Uterus (tissue), 4 donors: ENCODE measurements around the gene FYN. TPM values are rescaled to one million over a fixed set of nuclear protein-coding genes. Genes with fewer than 3 reads are reported as not detected.

ENCODE experiments used
- DNase-seq, 2 donors: peaks; one replicate each; pipeline ENCODE4 v3.0.0-alpha.2; 2019 to 2020
- H3K27ac ChIP-seq, 2 donors: fragments of 200-600 bp; sonication (generic); 1 replicate in 1 of 2; 2 replicates in 1 of 2; pipeline ENCODE4 v1.5.1; 2016 to 2018
- H3K27me3 ChIP-seq, 2 donors: fragments of 200-600 bp; sonication (generic); one replicate each; pipeline ENCODE4 v1.5.1; 2018 to 2019; ENCODE audit warnings: control low read depth in 1 of 2
- H3K36me3 ChIP-seq, 2 donors: fragments of 200-600 bp; sonication (generic); one replicate each; pipeline ENCODE4 v1.5.1; 2019; ENCODE audit warnings: control low read depth in 1 of 2
- H3K4me1 ChIP-seq, 2 donors: fragments of 200-600 bp; sonication (generic); one replicate each; pipeline ENCODE4 v1.5.1; 2018 to 2019; ENCODE audit warnings: control low read depth in 1 of 2
- H3K4me3 ChIP-seq, 2 donors: fragments of 200-600 bp; sonication (generic); 1 replicate in 1 of 2; 2 replicates in 1 of 2; pipeline ENCODE4 v1.5.1; 2018 to 2019; ENCODE audit warnings: mild to moderate bottlenecking in 1 of 2
- H3K9me3 ChIP-seq, 2 donors: fragments of 200-600 bp; sonication (generic); one replicate each; pipeline ENCODE4 v1.5.1; 2019; ENCODE audit warnings: control low read depth in 1 of 2
- CTCF ChIP-seq, 4 experiments: fragments of 200-600 bp in 2 of 4; fragments of 450-650 bp in 2 of 4; sonication (generic) in 2 of 4; IDR thresholded peaks; one replicate each; pipeline ENCODE4 v1.5.1; 2016 to 2019; ENCODE audit warnings: antibody characterized with exemption in 4 of 4, mild to moderate bottlenecking in 2 of 4, moderate library complexity in 1 of 4
- POLR2A ChIP-seq, 2 donors: fragments of 450-650 bp; IDR thresholded peaks; one replicate each; pipeline ENCODE4 v1.6.1; 2016; ENCODE audit warnings: antibody characterized with exemption in 2 of 2, mild to moderate bottlenecking in 1 of 2, moderate library complexity in 1 of 2
- intact Hi-C: fragments of 100-400 bp; cut with DNase I; formaldehyde crosslinking; loops from one replicate; pipeline ENCODE4 v1.15.1; 2023; ENCODE audit warnings: low total_unique reads
- total RNA-seq, 4 donors: library from RNA; depleted of rRNA in 3 of 4; stranded (reverse); fragments of >200 nt in 3 of 4; gene quantifications; one replicate each; pipeline versions ENCODE4 v1.1.0 to v1.2.4, GENCODE V29; 2014 to 2023
- donor health status: DM: yes; HTN: yes; CAD: no.

FYN gene
- total RNA-seq, 4 donors from 2014 or later: 50.7 to 208 (median 135) TPM

- Histone ChIP-seq H3K27ac (peak overlapping the region; percentile 64 to 93), H3K36me3 (no peaks in the 10 kb centered on the region), H3K27me3 (no peaks in the 10 kb centered on the region), H3K4me1 (peaks cover 0 to 3% of the 10 kb centered on the region in 2 donors), H3K4me3 (no peak overlapping the region), H3K9me3 (no peaks in the 10 kb centered on the region)
- TF ChIP-seq CTCF (IDR thresholded peaks at IDR 0.05) (no peak), POLR2A (IDR thresholded peaks at IDR 0.05) (no peak)
- intact Hi-C loops: no loop called here
- peak in 1 of 2 donors; percentile 8 for DNase-seq
These were observed 240.6 kb downstream of the FYN start for GRCh38 chr6:111632468-111633247.

- no peak for TF ChIP-seq POLR2A (IDR thresholded peaks at IDR 0.05)
- no peak for TF ChIP-seq CTCF (IDR thresholded peaks at IDR 0.05)
- intact Hi-C loops: no loop called here
These were observed 241.3 kb downstream of the FYN start for GRCh38 chr6:111631903-111632460.

GRCh38 chr6:111631018-111631417 lies 242.2 kb downstream of the FYN start:
- Histone ChIP-seq H3K27ac (peak overlapping the region; percentile 64 to 93), H3K4me3 (no peak overlapping the region), H3K4me1 (peaks cover 0 to 4% of the 10 kb centered on the region in 2 donors), H3K9me3 (no peaks in the 10 kb centered on the region), H3K27me3 (no peaks in the 10 kb centered on the region), H3K36me3 (no peaks in the 10 kb centered on the region)
- TF ChIP-seq CTCF (IDR thresholded peaks at IDR 0.05) (no peak), POLR2A (IDR thresholded peaks at IDR 0.05) (no peak)
- peak in 1 of 2 donors; percentile 16 for DNase-seq
- intact Hi-C loops: no loop called here

More at GRCh38 chr6:111631903-111632460, 241.3 kb downstream of the FYN start:
- Histone ChIP-seq H3K36me3 (no peaks in the 10 kb centered on the region), H3K27ac (peak overlapping the region; percentile 64 to 93), H3K27me3 (no peaks in the 10 kb centered on the region), H3K4me1 (peaks cover 0 to 4% of the 10 kb centered on the region in 2 donors), H3K4me3 (no peak overlapping the region), H3K9me3 (no peaks in the 10 kb centered on the region)
- DNase-seq: peak; percentile 36 to 45

- intact Hi-C loops: no loop called here
- Histone ChIP-seq H3K4me1 (peaks cover 0 to 9% of the 10 kb centered on the region in 2 donors), H3K36me3 (no peaks in the 10 kb centered on the region), H3K9me3 (no peaks in the 10 kb centered on the region), H3K27me3 (no peaks in the 10 kb centered on the region), H3K4me3 (no peak overlapping the region), H3K27ac (peak overlapping the region; percentile 78 to 93)
- DNase-seq: peak in 1 of 2 donors; percentile 36
- TF ChIP-seq POLR2A (IDR thresholded peaks at IDR 0.05) (no peak), CTCF (IDR thresholded peaks at IDR 0.05) (no peak)
These were observed 245.0 kb downstream of the FYN start for GRCh38 chr6:111628142-111628850.
